K562 (cell line): ENCODE data around the gene ZNF598. TPM values are rescaled to one million over a fixed set of nuclear protein-coding genes. Genes with fewer than 3 reads are reported as not detected.

Experiments used
- ATF1 ChIP-seq, 2 experiments: fragments of 450-650 bp in 1 of 2; IDR thresholded peaks; 2 replicates each; pipeline ENCODE4 v1.6.1; 2016; ENCODE audit warnings: missing compliant biosample characterization in 1 of 2, missing genetic modification characterization in 1 of 2
- CAMTA2 ChIP-seq: fragments of 250-450 bp; sonication (Bioruptor Pico); conservative IDR thresholded peaks from 2 replicates; pipeline ENCODE4 v1.5.1; 2022
- CHD7 ChIP-seq: fragments of 200-600 bp; sonication (generic); IDR thresholded peaks from one replicate; pipeline ENCODE4 v1.6.1; 2012; ENCODE audit warnings: mild to moderate bottlenecking, low read depth, low read length, inconsistent platforms
- EP400 ChIP-seq: fragments of 450-650 bp; IDR thresholded peaks from 2 replicates; pipeline ENCODE4 v1.6.1; 2017; ENCODE audit warnings: antibody characterized with exemption, mild to moderate bottlenecking, moderate library complexity
- KAT8 ChIP-seq: fragments of 450-650 bp; IDR thresholded peaks from 2 replicates; pipeline ENCODE4 v1.6.1; 2016; ENCODE audit warnings: low read depth, mild to moderate bottlenecking
- MAFF ChIP-seq: IDR thresholded peaks from 2 replicates; pipeline ENCODE4 v1.6.1; 2012; ENCODE audit warnings: low read length, improper control_type of control experiment
- MLLT1 ChIP-seq, 2 experiments: fragments of 450-650 bp; IDR thresholded peaks; 2 replicates each; pipeline ENCODE4 v1.6.1; 2016
- PHB ChIP-seq: fragments of 250-450 bp; sonication (Bioruptor Pico); IDR thresholded peaks from 2 replicates; pipeline ENCODE4 v1.5.0; 2021
- POLR3A ChIP-seq: IDR thresholded peaks from 2 replicates; pipeline ENCODE4 v1.6.1; 2011; ENCODE audit warnings: borderline replicate concordance, mild to moderate bottlenecking, moderate library complexity; ENCODE audit not compliant: insufficient read length, insufficient read depth; ENCODE audit errors: extremely low read depth
- STAT5B ChIP-seq: fragments of 250-450 bp; sonication (Bioruptor Pico); IDR thresholded peaks from 2 replicates; pipeline ENCODE4 v1.8.0; 2021; ENCODE audit warnings: mild to moderate bottlenecking, inconsistent platforms
- U2AF2 ChIP-seq: fragments of 200-400 bp; formaldehyde crosslinking; optimal IDR thresholded peaks from 2 replicates; pipeline ENCODE3; 2017; ENCODE audit warnings: low read depth, mild to moderate bottlenecking, low read length
- ZNF76 ChIP-seq: fragments of 250-450 bp; sonication (Bioruptor Pico); IDR thresholded peaks from 2 replicates; pipeline ENCODE4 v1.4.0; 2020; ENCODE audit warnings: mild to moderate bottlenecking, moderate library complexity, borderline replicate concordance
- polyA plus RNA-seq, 8 experiments: library from polyadenylated mRNA; depleted of rRNA in 4 of 8; stranded (reverse) in 5 of 8; unstranded in 3 of 8; fragments of >200 nt; fragmentation: Nextera tagmentation in 2 of 8; fragmentation: Illumina TruSeq in 1 of 8; extraction: Ambion mirVana in 2 of 8; extraction: Trizol in 1 of 8; gene quantifications; 2 replicates each; pipeline versions ENCODE4 v1.2.1 to v1.2.3, GENCODE V29; 2011 to 2014; ENCODE audit warnings: inconsistent platforms in 1 of 8, missing spikeins in 1 of 8
- total RNA-seq, 7 experiments: library from RNA; depleted of rRNA in 6 of 7; stranded (reverse); fragments of >200 nt in 6 of 7; fragmentation: Illumina TruSeq in 2 of 7; extraction: Trizol in 2 of 7; gene quantifications; 2 replicates each; pipeline versions ENCODE4 v1.2.1 to v1.2.3, GENCODE V29; 2011 to 2021; ENCODE audit warnings: low replicate concordance in 1 of 7
- TF ChIP-seq, protein P1 (sequence below): fragments of 200-800 bp; sonication (Bioruptor generic); IDR thresholded peaks from 2 replicates; pipeline ENCODE4 v1.6.1; 2017; ENCODE audit warnings: missing genetic modification characterization, missing compliant biosample characterization

Gene ZNF598
- total and polyA plus RNA-seq, 9 of the 15 experiments (the other 6 are each of a cell fraction or from before 2014, with no cell fraction given) = 0.11 to 115 (median 29.6) TPM

GRCh38 chr16:1983544-1984346 lies 25.9 kb downstream of the ZNF598 start, which contains the start of gene GFER (continued):
- peak; percentile 9 for TF ChIP-seq CHD7
- TF ChIP-seq CAMTA2 (CRISPR knock-in tag) = no peak
- TF ChIP-seq POLR3A = no peak
- TF ChIP-seq STAT5B = no peak
- TF ChIP-seq, protein P1, sequence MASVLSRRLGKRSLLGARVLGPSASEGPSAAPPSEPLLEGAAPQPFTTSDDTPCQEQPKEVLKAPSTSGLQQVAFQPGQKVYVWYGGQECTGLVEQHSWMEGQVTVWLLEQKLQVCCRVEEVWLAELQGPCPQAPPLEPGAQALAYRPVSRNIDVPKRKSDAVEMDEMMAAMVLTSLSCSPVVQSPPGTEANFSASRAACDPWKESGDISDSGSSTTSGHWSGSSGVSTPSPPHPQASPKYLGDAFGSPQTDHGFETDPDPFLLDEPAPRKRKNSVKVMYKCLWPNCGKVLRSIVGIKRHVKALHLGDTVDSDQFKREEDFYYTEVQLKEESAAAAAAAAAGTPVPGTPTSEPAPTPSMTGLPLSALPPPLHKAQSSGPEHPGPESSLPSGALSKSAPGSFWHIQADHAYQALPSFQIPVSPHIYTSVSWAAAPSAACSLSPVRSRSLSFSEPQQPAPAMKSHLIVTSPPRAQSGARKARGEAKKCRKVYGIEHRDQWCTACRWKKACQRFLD (CRISPR knock-in tag) = peak; percentile 93
- TF ChIP-seq EP400 = no peak
- TF ChIP-seq MLLT1 (IDR thresholded peaks at IDR 0.05) = no peak
- no peak for TF ChIP-seq KAT8
- no peak for TF ChIP-seq ATF1 (CRISPR knock-in tag; IDR thresholded peaks at IDR 0.05)
- peak; percentile 74 for TF ChIP-seq ATF1 (tag; IDR thresholded peaks at IDR 0.05)
- TF ChIP-seq ZNF76 (CRISPR knock-in tag) = peak; percentile 77; the same call in 1 of the 2 replicates
- TF ChIP-seq MAFF = no peak
- TF ChIP-seq PHB (CRISPR knock-in tag) = no peak
- no peak for TF ChIP-seq U2AF2
